ENCODE results near the gene TP53I13.
A peak's percentile ranks its signal among the peaks of the same experiment; 100 is the strongest.

The TP53I13 gene

GRCh38 chr17:29581583-29582253 is 13.2 kb downstream of the TP53I13 start:
- no peak for DNase-seq (ENCODE audit: low read depth)

- DNase-seq (ENCODE audit: low read depth) = no peak
Observed at GRCh38 chr17:29582254-29582765, 13.8 kb downstream of the TP53I13 start.

GRCh38 chr17:29582772-29583171 is 14.3 kb downstream of the TP53I13 start:
- DNase-seq (ENCODE audit: low read depth) = no peak

GRCh38 chr17:29583324-29584248 is 15.1 kb downstream of the TP53I13 start:
- no peak for DNase-seq (ENCODE audit: low read depth)

GRCh38 chr17:29584452-29585079 is 16.1 kb downstream of the TP53I13 start:
- DNase-seq (ENCODE audit: low read depth) = no peak

GRCh38 chr17:29585080-29585751 is 16.7 kb downstream of the TP53I13 start:
- DNase-seq (ENCODE audit: low read depth) = peak; percentile 31

- DNase-seq (ENCODE audit: low read depth) = no peak
Observed at GRCh38 chr17:29586676-29587469, 18.4 kb downstream of the TP53I13 start.

GRCh38 chr17:29587591-29587990 is 19.1 kb downstream of the TP53I13 start:
- no peak for DNase-seq (ENCODE audit: low read depth)

- DNase-seq (ENCODE audit: low read depth) = peak; percentile 37
Observed at GRCh38 chr17:29588017-29588561, 19.6 kb downstream of the TP53I13 start.

GRCh38 chr17:29588562-29589411 is 20.3 kb downstream of the TP53I13 start:
- DNase-seq (ENCODE audit: low read depth) = peak; percentile 48

GRCh38 chr17:29589524-29590410 is 21.3 kb downstream of the TP53I13 start, which contains the start of gene GIT1:
Gene GIT1 (minus strand): TSS chr17:29589648. CDS start chr17:29589378, 270 bp downstream.
- DNase-seq (ENCODE audit: low read depth) = peak; percentile 87

GRCh38 chr17:29590411-29591145 is 22.1 kb downstream of the TP53I13 start:
- peak; percentile 64 for DNase-seq (ENCODE audit: low read depth)

GRCh38 chr17:29591146-29591736 is 22.7 kb downstream of the TP53I13 start:
- peak; percentile 58 for DNase-seq (ENCODE audit: low read depth)

GRCh38 chr17:29591737-29592608 is 23.5 kb downstream of the TP53I13 start:
- DNase-seq (ENCODE audit: low read depth) = peak; percentile 79

- peak; percentile 30 for DNase-seq (ENCODE audit: low read depth)
Observed at GRCh38 chr17:29592850-29593551, 24.5 kb downstream of the TP53I13 start, which contains the start of gene ANKRD13B. Gene ANKRD13B (plus strand): TSS chr17:29593132. CDS start chr17:29593622, 490 bp downstream.
